GM18498 (cell line): Measurements from ENCODE around the gene UGT1A7.

Source experiments
- ATAC-seq: cut with Tn5 transposase; IDR thresholded peaks from one replicate; pipeline ENCODE4 v1.9.1; 2021; ENCODE audit warnings: mild to moderate bottlenecking, moderate library complexity; ENCODE audit not compliant: unreplicated experiment

UGT1A7 gene

GRCh38 chr2:233814056-233814835, 132.5 kb downstream of the UGT1A7 start:
- ATAC-seq, result no peak

GRCh38 chr2:233815861-233816260, 134.2 kb downstream of the UGT1A7 start:
- ATAC-seq, result no peak

GRCh38 chr2:233816334-233816733, 134.6 kb downstream of the UGT1A7 start:
- ATAC-seq, result no peak

GRCh38 chr2:233816771-233817170, 135.1 kb downstream of the UGT1A7 start:
- no peak for ATAC-seq

GRCh38 chr2:233817361-233817911, 135.7 kb downstream of the UGT1A7 start:
- no peak for ATAC-seq

GRCh38 chr2:233817995-233818638, 136.4 kb downstream of the UGT1A7 start:
- ATAC-seq, result no peak

GRCh38 chr2:233818639-233819621, 137.2 kb downstream of the UGT1A7 start:
- ATAC-seq, result no peak

- ATAC-seq, result no peak
Measured at GRCh38 chr2:233819884-233820773, 138.4 kb downstream of the UGT1A7 start.

- ATAC-seq, result no peak
Measured at GRCh38 chr2:233820774-233821105, 139.0 kb downstream of the UGT1A7 start.

- ATAC-seq, result no peak
Measured at GRCh38 chr2:233821196-233821595, 139.5 kb downstream of the UGT1A7 start.

GRCh38 chr2:233821709-233822100, 140.0 kb downstream of the UGT1A7 start:
- ATAC-seq, result no peak

- no peak for ATAC-seq
Measured at GRCh38 chr2:233822101-233822771, 140.5 kb downstream of the UGT1A7 start.
